Astrocyte (in vitro differentiated cells and primary cell): ENCODE results near the gene CD160. TPM values are rescaled to one million over a fixed set of nuclear protein-coding genes. Genes with fewer than 3 reads are reported as not detected.
A peak's percentile ranks its signal among the peaks of the same experiment; 100 is the strongest.

Experiments
- DNase-seq: peaks from one replicate; pipeline ENCODE4 v3.0.0-alpha.2; 2010; ENCODE audit warnings: low read depth
- FAIRE-seq: peaks from 2 replicates; lab custom pipeline; 2011; peaks lifted over from hg19 to GRCh38; lab: Jason Lieb, UNC
- H2AFZ ChIP-seq: 2 replicates; pipeline ENCODE4 v1.6.0; 2012; ENCODE audit warnings: low read depth, low read length, inconsistent platforms
- H3K27ac ChIP-seq: 2 replicates; pipeline ENCODE4 v1.5.1; 2011; ENCODE audit warnings: low read depth, low read length, inconsistent platforms
- H3K27me3 ChIP-seq: 2 replicates; pipeline ENCODE4 v1.6.0; 2011; ENCODE audit warnings: low read length, inconsistent platforms; ENCODE audit not compliant: insufficient read depth
- H3K36me3 ChIP-seq: 2 replicates; pipeline ENCODE4 v1.5.1; 2011; ENCODE audit warnings: low read length, inconsistent platforms; ENCODE audit not compliant: insufficient read depth
- H3K4me1 ChIP-seq: 2 replicates; pipeline ENCODE4 v1.5.1; 2011; ENCODE audit warnings: low read length, inconsistent platforms; ENCODE audit not compliant: insufficient read depth
- H3K4me2 ChIP-seq: 2 replicates; pipeline ENCODE4 v1.6.0; 2012; ENCODE audit warnings: low read length, inconsistent platforms
- H3K4me3 ChIP-seq: 2 replicates; pipeline ENCODE4 v1.5.1; 2011; ENCODE audit warnings: low read depth, mild to moderate bottlenecking, low read length, inconsistent platforms; ENCODE audit not compliant: insufficient read depth
- H3K79me2 ChIP-seq: 2 replicates; pipeline ENCODE4 v1.6.0; 2012; ENCODE audit warnings: mild to moderate bottlenecking, low read length, inconsistent platforms; ENCODE audit not compliant: insufficient read depth
- H3K9ac ChIP-seq: 2 replicates; pipeline ENCODE4 v1.6.0; 2012; ENCODE audit warnings: mild to moderate bottlenecking, low read length, inconsistent platforms
- H3K9me3 ChIP-seq: 2 replicates; pipeline ENCODE4 v1.5.1; 2012; ENCODE audit warnings: low read depth, mild to moderate bottlenecking, low read length, inconsistent platforms; ENCODE audit not compliant: insufficient read depth
- H4K20me1 ChIP-seq: 2 replicates; pipeline ENCODE4 v1.6.0; 2012; ENCODE audit warnings: low read length, inconsistent platforms; ENCODE audit not compliant: insufficient read depth
- H3K27ac Mint-ChIP-seq: one replicate; pipeline ENCODE4 v1.8.0; 2021; ENCODE audit warnings: mild to moderate bottlenecking, mixed read lengths; ENCODE audit not compliant: unreplicated experiment
- H3K27me3 Mint-ChIP-seq: one replicate; pipeline ENCODE4 v1.8.0; 2021; ENCODE audit warnings: low read depth, mixed read lengths; ENCODE audit not compliant: unreplicated experiment
- H3K36me3 Mint-ChIP-seq: one replicate; pipeline ENCODE4 v1.8.0; 2021; ENCODE audit warnings: low read depth, mixed read lengths; ENCODE audit not compliant: unreplicated experiment
- H3K4me1 Mint-ChIP-seq: one replicate; pipeline ENCODE4 v1.8.0; 2021; ENCODE audit warnings: low read depth, mixed read lengths; ENCODE audit not compliant: unreplicated experiment
- H3K4me3 Mint-ChIP-seq: one replicate; pipeline ENCODE4 v1.8.0; 2021; ENCODE audit warnings: mild to moderate bottlenecking, moderate library complexity, mixed read lengths; ENCODE audit not compliant: unreplicated experiment
- H3K9me3 Mint-ChIP-seq: one replicate; pipeline ENCODE4 v1.8.0; 2021; ENCODE audit warnings: mild to moderate bottlenecking, mixed read lengths; ENCODE audit not compliant: unreplicated experiment
- EZH2 ChIP-seq: IDR thresholded peaks from 2 replicates; pipeline ENCODE4 v1.6.1; 2012; ENCODE audit warnings: mild to moderate bottlenecking, low read length, inconsistent platforms; ENCODE audit not compliant: insufficient read depth
- total RNA-seq: library from RNA; stranded (reverse); gene quantifications from 2 replicates; pipeline ENCODE4 v1.2.1, GENCODE V29; 2021
- TF ChIP-seq, protein P1 (sequence below): IDR thresholded peaks from 2 replicates; pipeline ENCODE4 v1.5.1; 2011; ENCODE audit warnings: low read depth, mild to moderate bottlenecking, inconsistent platforms, low read length, moderate library complexity; ENCODE audit not compliant: insufficient read depth

Gene CD160
- total RNA-seq, 1 donor from 2014 or later: not detected

DNA sequence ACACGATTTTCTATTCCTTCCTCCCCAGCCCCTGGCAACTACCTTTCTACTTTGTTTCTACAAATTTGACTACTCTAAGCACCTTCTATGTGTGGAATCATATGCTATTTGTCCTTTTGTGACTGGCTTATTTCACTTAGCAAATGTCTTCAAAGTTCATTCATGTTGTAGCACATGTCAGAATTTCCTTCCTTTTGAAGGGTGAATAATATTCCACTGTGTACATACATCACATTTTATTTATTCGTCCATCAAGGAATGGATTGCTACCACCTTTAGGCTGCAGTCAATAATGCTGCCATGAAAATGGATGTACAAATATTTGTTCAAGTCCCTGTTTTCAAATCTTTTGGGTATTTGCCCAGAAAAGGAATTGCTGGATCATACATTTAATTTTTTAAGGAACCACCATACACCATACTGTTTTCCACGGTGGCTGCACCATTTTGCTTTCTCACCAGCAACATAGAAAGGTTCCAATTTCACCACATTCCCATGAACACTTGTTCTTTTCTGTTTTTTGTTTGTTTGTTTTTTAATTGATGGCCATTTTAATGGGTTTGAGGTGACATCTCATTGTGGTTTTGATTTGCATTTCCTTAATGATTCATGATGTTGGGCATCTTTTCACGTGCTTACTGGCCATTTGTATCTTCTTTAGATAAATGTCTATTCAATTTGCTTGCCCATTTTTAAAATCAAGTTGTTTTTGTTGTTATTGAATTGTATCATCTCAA lies 8.8 kb upstream of the CD160 start:
- H3K4me1 ChIP-seq: peaks cover 8% of the 10 kb centered on the region
- H3K4me2 ChIP-seq: no peak overlapping the region
- Mint-ChIP-seq H3K4me1 (peaks cover 19% of the 10 kb centered on the region), H3K27ac (no peak overlapping the region), H3K27me3 (peaks cover 4% of the 10 kb centered on the region), H3K9me3 (no peaks in the 10 kb centered on the region), H3K4me3 (no peak overlapping the region), H3K36me3 (no peaks in the 10 kb centered on the region)
- H3K27ac ChIP-seq: no peak overlapping the region
- no peaks in the 10 kb centered on the region for H4K20me1 ChIP-seq
- DNase-seq (no peak), FAIRE-seq (no peak)
- no peaks in the 10 kb centered on the region for H3K27me3 ChIP-seq
- H3K9me3 ChIP-seq: no peaks in the 10 kb centered on the region
- TF ChIP-seq EZH2: no peak
- TF ChIP-seq, protein P1, sequence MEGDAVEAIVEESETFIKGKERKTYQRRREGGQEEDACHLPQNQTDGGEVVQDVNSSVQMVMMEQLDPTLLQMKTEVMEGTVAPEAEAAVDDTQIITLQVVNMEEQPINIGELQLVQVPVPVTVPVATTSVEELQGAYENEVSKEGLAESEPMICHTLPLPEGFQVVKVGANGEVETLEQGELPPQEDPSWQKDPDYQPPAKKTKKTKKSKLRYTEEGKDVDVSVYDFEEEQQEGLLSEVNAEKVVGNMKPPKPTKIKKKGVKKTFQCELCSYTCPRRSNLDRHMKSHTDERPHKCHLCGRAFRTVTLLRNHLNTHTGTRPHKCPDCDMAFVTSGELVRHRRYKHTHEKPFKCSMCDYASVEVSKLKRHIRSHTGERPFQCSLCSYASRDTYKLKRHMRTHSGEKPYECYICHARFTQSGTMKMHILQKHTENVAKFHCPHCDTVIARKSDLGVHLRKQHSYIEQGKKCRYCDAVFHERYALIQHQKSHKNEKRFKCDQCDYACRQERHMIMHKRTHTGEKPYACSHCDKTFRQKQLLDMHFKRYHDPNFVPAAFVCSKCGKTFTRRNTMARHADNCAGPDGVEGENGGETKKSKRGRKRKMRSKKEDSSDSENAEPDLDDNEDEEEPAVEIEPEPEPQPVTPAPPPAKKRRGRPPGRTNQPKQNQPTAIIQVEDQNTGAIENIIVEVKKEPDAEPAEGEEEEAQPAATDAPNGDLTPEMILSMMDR: no peak
- H3K79me2 ChIP-seq: no peaks in the 10 kb centered on the region
- H3K4me3 ChIP-seq: no peak overlapping the region
- no peaks in the 10 kb centered on the region for H3K36me3 ChIP-seq
- H2AFZ ChIP-seq: no peak overlapping the region
- H3K9ac ChIP-seq: no peak overlapping the region

DNA sequence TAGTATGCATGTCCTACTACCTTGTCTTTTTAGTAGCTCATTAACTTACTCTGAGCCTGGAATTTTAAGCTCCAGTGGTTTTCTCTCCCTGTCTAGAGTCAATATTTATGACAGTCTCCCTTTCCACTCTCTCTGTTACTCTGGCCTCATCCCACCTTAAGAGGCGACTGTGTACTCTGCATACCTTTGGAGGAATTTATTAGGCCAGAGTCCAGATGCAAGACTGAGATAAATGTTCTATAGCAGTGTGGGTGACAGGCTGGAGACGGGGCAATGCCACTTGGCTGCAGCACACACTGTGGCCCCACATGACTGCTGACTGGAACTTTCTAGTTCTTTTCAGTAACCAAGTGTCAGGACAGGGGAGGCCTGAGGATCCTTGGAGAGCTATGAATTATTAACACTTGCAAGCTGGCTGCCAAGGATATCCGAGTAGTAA lies 8.1 kb upstream of the CD160 start:
- H3K79me2 ChIP-seq: no peaks in the 10 kb centered on the region
- no peaks in the 10 kb centered on the region for H3K27me3 ChIP-seq
- no peak overlapping the region for H3K4me3 ChIP-seq
- no peak overlapping the region for H2AFZ ChIP-seq
- H3K36me3 ChIP-seq: no peaks in the 10 kb centered on the region
- H3K9ac ChIP-seq: no peak overlapping the region
- H3K4me1 Mint-ChIP-seq: peaks cover 16% of the 10 kb centered on the region
- H3K27ac Mint-ChIP-seq: no peak overlapping the region
- no peak overlapping the region for H3K4me3 Mint-ChIP-seq
- H3K9me3 Mint-ChIP-seq: no peaks in the 10 kb centered on the region
- peaks cover 4% of the 10 kb centered on the region for H3K27me3 Mint-ChIP-seq
- no peak for FAIRE-seq
- no peaks in the 10 kb centered on the region for H3K9me3 ChIP-seq
- no peaks in the 10 kb centered on the region for H4K20me1 ChIP-seq
- TF ChIP-seq, protein P1: no peak
- TF ChIP-seq EZH2: no peak
- peaks cover 8% of the 10 kb centered on the region for H3K4me1 ChIP-seq
- H3K27ac ChIP-seq: no peak overlapping the region
- H3K4me2 ChIP-seq: no peak overlapping the region
- no peak for DNase-seq
- H3K36me3 Mint-ChIP-seq: no peaks in the 10 kb centered on the region

DNA sequence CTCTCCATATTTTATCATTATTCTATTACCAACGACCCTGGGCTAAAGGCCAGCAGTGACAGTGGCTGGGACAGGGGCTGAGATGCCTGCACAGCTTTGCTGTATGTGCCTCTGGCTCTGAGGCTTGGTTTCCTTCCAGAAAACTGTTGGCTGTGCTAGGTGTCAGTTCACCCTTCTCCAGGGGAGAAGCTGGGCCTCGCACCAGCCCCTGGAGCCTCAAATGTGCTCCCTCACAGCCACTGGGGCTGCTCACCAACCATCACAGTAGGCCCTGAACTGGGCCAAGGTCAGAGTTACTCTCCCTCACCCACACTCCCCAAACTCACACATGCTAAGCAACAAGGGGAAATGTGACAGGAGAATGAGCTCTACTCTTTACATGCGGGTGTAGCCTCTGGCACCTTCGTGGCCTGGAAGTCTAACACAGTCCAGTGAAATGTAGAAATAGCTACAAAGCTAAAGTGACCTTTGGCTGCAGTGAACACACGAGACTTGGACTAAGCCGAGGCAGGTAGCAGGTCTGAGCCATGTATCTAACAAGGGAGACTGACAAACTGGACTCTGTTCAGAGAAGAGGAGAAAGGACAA lies 4.7 kb upstream of the CD160 start:
- H3K27me3 Mint-ChIP-seq: peaks cover 4% of the 10 kb centered on the region
- no peak overlapping the region for H3K4me2 ChIP-seq
- H3K36me3 ChIP-seq: no peaks in the 10 kb centered on the region
- FAIRE-seq (no peak), DNase-seq (no peak)
- no peaks in the 10 kb centered on the region for H3K27me3 ChIP-seq
- H3K27ac ChIP-seq: no peak overlapping the region
- H3K9me3 ChIP-seq: no peaks in the 10 kb centered on the region
- no peak overlapping the region for H3K4me3 ChIP-seq
- peaks cover 13% of the 10 kb centered on the region for H3K4me1 Mint-ChIP-seq
- no peaks in the 10 kb centered on the region for H3K36me3 Mint-ChIP-seq
- H4K20me1 ChIP-seq: no peaks in the 10 kb centered on the region
- H3K4me3 Mint-ChIP-seq: no peak overlapping the region
- no peak overlapping the region for H3K9ac ChIP-seq
- H3K4me1 ChIP-seq: no peaks in the 10 kb centered on the region
- peak overlapping the region; percentile 48 for H3K27ac Mint-ChIP-seq
- no peaks in the 10 kb centered on the region for H3K79me2 ChIP-seq
- no peak overlapping the region for H2AFZ ChIP-seq
- TF ChIP-seq, protein P1: no peak
- TF ChIP-seq EZH2: no peak
- H3K9me3 Mint-ChIP-seq: no peaks in the 10 kb centered on the region
